K562 (cell line): ENCODE data around the gene SLC25A11. TPM values are rescaled to one million over a fixed set of nuclear protein-coding genes. Genes with fewer than 3 reads are reported as not detected.

Source experiments
- ATF3 ChIP-seq, 2 experiments: fragments of 450-650 bp in 1 of 2; sonication (generic) in 1 of 2; formaldehyde crosslinking in 1 of 2; IDR thresholded peaks in 1 of 2; conservative IDR thresholded peaks in 1 of 2; 2 replicates each; pipeline versions ENCODE4 v1.6.1 to v1.8.1; 2016 to 2023; ENCODE audit warnings: mild to moderate bottlenecking in 2 of 2, moderate library complexity in 2 of 2, inconsistent platforms in 1 of 2, missing genetic modification reagents in 1 of 2
- CAMTA2 ChIP-seq: fragments of 250-450 bp; sonication (Bioruptor Pico); conservative IDR thresholded peaks from 2 replicates; pipeline ENCODE4 v1.5.1; 2022
- CCAR2 ChIP-seq: fragments of 200-400 bp; formaldehyde crosslinking; IDR thresholded peaks from 2 replicates; pipeline ENCODE4 v1.6.1; 2017; ENCODE audit warnings: mild to moderate bottlenecking, low read depth, low read length
- CEBPB ChIP-seq: fragments of 450-650 bp; IDR thresholded peaks from 2 replicates; pipeline ENCODE4 v1.6.1; 2016; ENCODE audit warnings: missing genetic modification characterization, missing compliant biosample characterization
- CEBPG ChIP-seq, 3 experiments: fragments of 200-800 bp in 1 of 3; sonication (Bioruptor generic) in 1 of 3; sonication (generic) in 1 of 3; formaldehyde crosslinking in 1 of 3; IDR thresholded peaks in 2 of 3; conservative IDR thresholded peaks in 1 of 3; 2 replicates each; pipeline versions ENCODE4 v1.6.1 to v1.8.0; 2016 to 2022; ENCODE audit warnings: missing compliant biosample characterization in 2 of 3, missing genetic modification characterization in 2 of 3, mild to moderate bottlenecking in 1 of 3, missing genetic modification reagents in 1 of 3
- CTBP1 ChIP-seq: fragments of 450-650 bp; IDR thresholded peaks from 2 replicates; pipeline ENCODE4 v1.6.1; 2016; ENCODE audit warnings: borderline replicate concordance
- CTCF ChIP-seq, 3 experiments: IDR thresholded peaks in 2 of 3; conservative IDR thresholded peaks in 1 of 3; 2 replicates each; pipeline ENCODE4 v1.5.1; 2011 to 2012; ENCODE audit warnings: low read length in 3 of 3, mild to moderate bottlenecking in 3 of 3, control low read depth in 2 of 3, improper control_type of control experiment in 1 of 3, inconsistent platforms in 1 of 3, low read depth in 1 of 3, mixed read lengths in 1 of 3, moderate library complexity in 1 of 3; ENCODE audit not compliant: insufficient read depth in 2 of 3
- CXXC5 ChIP-seq: fragments of 250-450 bp; sonication (Bioruptor Pico); IDR thresholded peaks from 2 replicates; pipeline ENCODE4 v1.8.0; 2022; ENCODE audit warnings: inconsistent platforms, mild to moderate bottlenecking, moderate library complexity
- E2F6 ChIP-seq, 2 experiments: IDR thresholded peaks; 2 replicates each; pipeline ENCODE4 v1.6.1; 2011; ENCODE audit warnings: borderline replicate concordance in 1 of 2, control low read depth in 1 of 2, low read depth in 1 of 2, low read length in 1 of 2, mild to moderate bottlenecking in 1 of 2, mixed read lengths in 1 of 2, moderate library complexity in 1 of 2; ENCODE audit not compliant: insufficient read depth in 1 of 2, insufficient read length in 1 of 2, poor library complexity in 1 of 2, severe bottlenecking in 1 of 2; ENCODE audit errors: extremely low read depth in 1 of 2
- MAZ ChIP-seq, 2 experiments: fragments of 450-650 bp in 1 of 2; sonication (generic) in 1 of 2; formaldehyde crosslinking; IDR thresholded peaks in 1 of 2; conservative IDR thresholded peaks in 1 of 2; 2 replicates each; pipeline versions ENCODE4 v1.4.0 to v1.5.0; 2020; ENCODE audit warnings: mild to moderate bottlenecking in 1 of 2, missing genetic modification reagents in 1 of 2
- NR2F6 ChIP-seq: fragments of 450-650 bp; formaldehyde crosslinking; IDR thresholded peaks from 2 replicates; pipeline ENCODE4 v1.4.0; 2020; ENCODE audit warnings: mild to moderate bottlenecking
- PHF8 ChIP-seq: fragments of 200-600 bp; sonication (generic); IDR thresholded peaks from 2 replicates; pipeline ENCODE4 v1.6.1; 2012; ENCODE audit warnings: mixed run types, mild to moderate bottlenecking, inconsistent platforms, low read length, moderate library complexity, borderline replicate concordance
- POLR3A ChIP-seq: IDR thresholded peaks from 2 replicates; pipeline ENCODE4 v1.6.1; 2011; ENCODE audit warnings: borderline replicate concordance, mild to moderate bottlenecking, moderate library complexity; ENCODE audit not compliant: insufficient read length, insufficient read depth; ENCODE audit errors: extremely low read depth
- PPARD ChIP-seq: fragments of 250-450 bp; sonication (Bioruptor Pico); IDR thresholded peaks from 2 replicates; pipeline ENCODE4 v1.8.0; 2022; ENCODE audit warnings: inconsistent platforms, mild to moderate bottlenecking, moderate library complexity
- SMAD4 ChIP-seq: fragments of 250-450 bp; sonication (Bioruptor Pico); conservative IDR thresholded peaks from 2 replicates; pipeline ENCODE4 v1.8.0; 2021; ENCODE audit warnings: inconsistent platforms, mild to moderate bottlenecking, moderate library complexity
- STAG1 ChIP-seq: sonication (generic); formaldehyde crosslinking; IDR thresholded peaks from 2 replicates; pipeline ENCODE4 v1.5.0; 2020; ENCODE audit warnings: missing genetic modification reagents, borderline replicate concordance
- STAT6 ChIP-seq: sonication (generic); formaldehyde crosslinking; IDR thresholded peaks from 2 replicates; pipeline ENCODE4 v1.8.1; 2023; ENCODE audit warnings: mild to moderate bottlenecking, missing genetic modification reagents
- TCF3 ChIP-seq: sonication (generic); formaldehyde crosslinking; IDR thresholded peaks from 2 replicates; pipeline ENCODE4 v1.4.0; 2020; ENCODE audit warnings: mild to moderate bottlenecking, missing genetic modification reagents
- TEAD2 ChIP-seq: fragments of 450-650 bp; IDR thresholded peaks from 2 replicates; pipeline ENCODE4 v1.6.1; 2016; ENCODE audit warnings: missing genetic modification characterization, control low read depth, missing compliant biosample characterization
- ZBTB7A ChIP-seq: IDR thresholded peaks from 2 replicates; pipeline ENCODE4 v1.6.1; 2011; ENCODE audit warnings: low read depth, mild to moderate bottlenecking, low read length, moderate library complexity, borderline replicate concordance; ENCODE audit not compliant: control insufficient read depth
- polyA plus RNA-seq, 8 experiments: library from polyadenylated mRNA; depleted of rRNA in 4 of 8; stranded (reverse) in 5 of 8; unstranded in 3 of 8; fragments of >200 nt; fragmentation: Nextera tagmentation in 2 of 8; fragmentation: Illumina TruSeq in 1 of 8; extraction: Ambion mirVana in 2 of 8; extraction: Trizol in 1 of 8; gene quantifications; 2 replicates each; pipeline versions ENCODE4 v1.2.1 to v1.2.3, GENCODE V29; 2011 to 2014; ENCODE audit warnings: inconsistent platforms in 1 of 8, missing spikeins in 1 of 8
- total RNA-seq, 7 experiments: library from RNA; depleted of rRNA in 6 of 7; stranded (reverse); fragments of >200 nt in 6 of 7; fragmentation: Illumina TruSeq in 2 of 7; extraction: Trizol in 2 of 7; gene quantifications; 2 replicates each; pipeline versions ENCODE4 v1.2.1 to v1.2.3, GENCODE V29; 2011 to 2021; ENCODE audit warnings: low replicate concordance in 1 of 7

SLC25A11 gene
- total and polyA plus RNA-seq, 9 of the 15 experiments (the other 6 are each of a cell fraction or from before 2014, with no cell fraction given), result 3.1 to 56.7 (median 32.9) TPM

GRCh38 chr17:4948931-4949320 lies 9.1 kb upstream of the SLC25A11 start (continued):
- peak; percentile 63 for TF ChIP-seq CXXC5 (CRISPR knock-in tag)
- TF ChIP-seq ZBTB7A, result peak; percentile 67; the same call in 1 of the 2 replicates
- peak; percentile 32; the same call in 1 of the 2 replicates for TF ChIP-seq CTBP1
- TF ChIP-seq SMAD4 (CRISPR knock-in tag), result peak; percentile 18
- TF ChIP-seq NR2F6 (CRISPR knock-in tag), result no peak
- no peak for TF ChIP-seq TEAD2 (tag)
- TF ChIP-seq MAZ (CRISPR knock-in tag; conservative IDR thresholded peaks at IDR 0.05 in 1 of 2, IDR thresholded peaks at IDR 0.05 in 1 of 2), result peak in 1 of 2 experiments; percentile 2; a peak in 1 of 4 replicates
- no peak for TF ChIP-seq POLR3A
- TF ChIP-seq CEBPB (tag), result peak; percentile 5
- TF ChIP-seq PHF8, result peak; percentile 36; the same call in 1 of the 2 replicates
- TF ChIP-seq CAMTA2 (CRISPR knock-in tag), result no peak
- TF ChIP-seq ATF3 (IDR thresholded peaks at IDR 0.05), result 0 out of 2 replicates have a peak, but pooled peaks have one; percentile 4
- no peak for TF ChIP-seq ATF3 (CRISPR knock-in tag; conservative IDR thresholded peaks at IDR 0.05)
- no peak for TF ChIP-seq STAG1
- no peak for TF ChIP-seq CTCF (IDR thresholded peaks at IDR 0.05 in 2 of 3, conservative IDR thresholded peaks at IDR 0.05 in 1 of 3; ENCODE audit: insufficient read depth in 2 of 3, low read depth in 1 of 3, low read length in 3 of 3)
- peak; percentile 25 to 41 for TF ChIP-seq E2F6 (IDR thresholded peaks at IDR 0.05; ENCODE audit: borderline replicate concordance in 1 of 2, extremely low read depth in 1 of 2, insufficient read depth in 1 of 2, insufficient read length in 1 of 2, low read depth in 1 of 2, low read length in 1 of 2, poor library complexity in 1 of 2, severe bottlenecking in 1 of 2)
- no peak for TF ChIP-seq STAT6 (CRISPR knock-in tag)
- no peak for TF ChIP-seq PPARD
- TF ChIP-seq TCF3 (CRISPR knock-in tag), result no peak
- no peak for TF ChIP-seq CCAR2
- TF ChIP-seq CEBPG (CRISPR knock-in tag; IDR thresholded peaks at IDR 0.05), result no peak
- peak in 1 of 2 experiments; percentile 2; a peak in 1 of 4 replicates for TF ChIP-seq CEBPG (tag; conservative IDR thresholded peaks at IDR 0.05 in 1 of 2, IDR thresholded peaks at IDR 0.05 in 1 of 2)
